K562 (cell line): ENCODE data around the gene SLC7A14. TPM values are rescaled to one million over a fixed set of nuclear protein-coding genes. Genes with fewer than 3 reads are reported as not detected.

Experiments
- ATAC-seq: fragments of 200-7000 bp; cut with Tn5 transposase; 3 replicates; pipeline ENCODE4 v1.9.1; 2020; ENCODE audit warnings: moderate library complexity
- BruUV-seq: library from RNA; stranded (reverse); fragments of 400-500 nt; replicated peaks from 2 replicates; lab custom pipeline; 2021; lab: Mats Ljungman, UMichigan
- CTCF ChIA-PET: fragments of 300-600 bp; formaldehyde crosslinking; extraction: SDS; loops from one replicate; lab custom pipeline; 2021; ENCODE audit warnings: low intra/inter-chr PET ratio; lab: Yijun Ruan, JAX
- POLR2A ChIA-PET: fragments of 300-600, 350-650 bp; sonication (Branson Sonifier 250); formaldehyde crosslinking; extraction: SDS; loops from one replicate; lab custom pipeline; 2021; ENCODE audit warnings: antibody characterized with exemption, inconsistent platforms; lab: Yijun Ruan, JAX
- DNase-seq, 4 experiments: peaks; one replicate each; pipeline versions ENCODE4 v3.0.0 to v3.0.0-alpha.2; 2011 to 2018; ENCODE audit warnings: low spot score in 3 of 4, mixed read lengths in 3 of 4; ENCODE audit errors: extremely low read depth in 1 of 4
- FAIRE-seq: peaks from 2 replicates; lab custom pipeline; 2011; peaks lifted over from hg19 to GRCh38; lab: Jason Lieb, UNC
- H2AFZ ChIP-seq: 2 replicates; pipeline ENCODE4 v1.6.0; 2011; ENCODE audit warnings: low read depth, low read length, control low read depth, inconsistent platforms
- H3K27ac ChIP-seq: fragments of 200-600 bp; 3 replicates; pipeline ENCODE4 v1.8.0; 2011; ENCODE audit warnings: low read depth, mild to moderate bottlenecking, control low read depth, inconsistent platforms, low read length, moderate library complexity, mixed read lengths; ENCODE audit errors: extremely low read depth
- H3K27me3 ChIP-seq, 2 experiments: fragments of 300-600 bp in 1 of 2; 2 replicates in 1 of 2; 3 replicates in 1 of 2; pipeline versions ENCODE4 v1.6.0 to v1.8.0; 2011; ENCODE audit warnings: inconsistent platforms in 2 of 2, low read length in 2 of 2, mild to moderate bottlenecking in 1 of 2, mixed read lengths in 1 of 2, moderate library complexity in 1 of 2; ENCODE audit not compliant: control insufficient read depth in 2 of 2, insufficient read depth in 2 of 2
- H3K36me3 ChIP-seq: fragments of 300-600 bp; 3 replicates; pipeline ENCODE4 v1.8.0; 2011; ENCODE audit warnings: mild to moderate bottlenecking, low read length, inconsistent platforms; ENCODE audit not compliant: control insufficient read depth, insufficient read depth
- H3K4me1 ChIP-seq, 2 experiments: fragments of 200-600 bp in 1 of 2; replicated peaks in 1 of 2; 2 replicates in 1 of 2; 3 replicates in 1 of 2; pipeline versions ENCODE4 v1.5.1 to v1.8.0; 2011; ENCODE audit warnings: inconsistent platforms in 2 of 2, low read length in 2 of 2, mild to moderate bottlenecking in 1 of 2, mixed read lengths in 1 of 2, moderate library complexity in 1 of 2; ENCODE audit not compliant: control insufficient read depth in 2 of 2, insufficient read depth in 2 of 2
- H3K4me2 ChIP-seq: 2 replicates; pipeline ENCODE4 v1.6.1; 2011; ENCODE audit warnings: low read length, control low read depth, inconsistent platforms, mixed read lengths; ENCODE audit not compliant: insufficient read depth
- H3K4me3 ChIP-seq: fragments of 200-600 bp; sonication (generic), shearing (Covaris generic); 2 replicates; pipeline ENCODE4 v1.5.1; 2016; ENCODE audit warnings: control low read depth, inconsistent platforms
- H3K79me2 ChIP-seq: fragments of 200-600 bp; 3 replicates; pipeline ENCODE4 v1.8.0; 2011; ENCODE audit warnings: low read length, inconsistent platforms; ENCODE audit not compliant: control insufficient read depth, insufficient read depth
- H3K9ac ChIP-seq, 2 experiments: 2 replicates each; pipeline versions ENCODE4 v1.6.0 to v1.6.1; 2011; ENCODE audit warnings: low read depth in 2 of 2, low read length in 2 of 2, control low read depth in 1 of 2, inconsistent platforms in 1 of 2, mild to moderate bottlenecking in 1 of 2, mixed read lengths in 1 of 2; ENCODE audit not compliant: insufficient read depth in 1 of 2
- H3K9me1 ChIP-seq: one replicate; pipeline ENCODE4 v1.6.0; 2011; ENCODE audit warnings: inconsistent platforms, mild to moderate bottlenecking, low read length, moderate library complexity; ENCODE audit not compliant: control insufficient read depth, insufficient read depth
- H3K9me3 ChIP-seq: replicated peaks from 2 replicates; pipeline ENCODE4 v1.5.1; 2011; ENCODE audit warnings: low read depth, low read length, inconsistent platforms; ENCODE audit not compliant: control insufficient read depth, insufficient read depth
- H4K20me1 ChIP-seq: replicated peaks from 2 replicates; pipeline ENCODE4 v1.6.1; 2011; ENCODE audit warnings: low read length, inconsistent platforms, mixed read lengths; ENCODE audit not compliant: control insufficient read depth, insufficient read depth
- GABPA ChIP-seq: fragments of 200-800 bp; sonication (Bioruptor generic); conservative IDR thresholded peaks from 2 replicates; pipeline ENCODE4 v1.6.1; 2016; ENCODE audit warnings: low read depth, missing genetic modification characterization, missing compliant biosample characterization
- GTF3C2 ChIP-seq: IDR thresholded peaks from 3 replicates; pipeline ENCODE4 v1.6.1; 2011; ENCODE audit warnings: borderline replicate concordance, mild to moderate bottlenecking, moderate library complexity; ENCODE audit not compliant: insufficient read length; ENCODE audit errors: extremely low read depth
- SMAD4 ChIP-seq: fragments of 250-450 bp; sonication (Bioruptor Pico); conservative IDR thresholded peaks from 2 replicates; pipeline ENCODE4 v1.8.0; 2021; ENCODE audit warnings: inconsistent platforms, mild to moderate bottlenecking, moderate library complexity
- TAL1 ChIP-seq: fragments of 450-650 bp; IDR thresholded peaks from 2 replicates; pipeline ENCODE4 v1.6.1; 2016; ENCODE audit warnings: mild to moderate bottlenecking
- ZNF3 ChIP-seq: fragments of 250-450 bp; sonication (Bioruptor Pico); IDR thresholded peaks from 2 replicates; pipeline ENCODE4 v1.5.0; 2021; ENCODE audit warnings: mild to moderate bottlenecking, moderate library complexity
- ZNF75A ChIP-seq: fragments of 450-650 bp; formaldehyde crosslinking; IDR thresholded peaks from 2 replicates; pipeline ENCODE4 v1.4.0; 2020; ENCODE audit warnings: mild to moderate bottlenecking
- WGBS: fragments of 100-300 bp; shearing (Covaris generic); methylation state at CpG from one replicate; pipeline ENCODE4 v1.1.6; 2016; ENCODE audit warnings: low coverage, mixed read lengths; ENCODE audit not compliant: insufficient coverage; ENCODE audit errors: missing lambda C conversion rate; 5-methylcytosine and 5-hydroxymethylcytosine counted together
- in situ Hi-C: fragments of 300-500 bp; cut with MboI; formaldehyde crosslinking; loops from 4 replicates; pipeline ENCODE4 v1.15.0; 2018; ENCODE audit warnings: inconsistent platforms, mixed read lengths
- intact Hi-C: fragments of 100-400 bp; cut with micrococcal nuclease; formaldehyde crosslinking; loops from 2 replicates; pipeline ENCODE4 v1.14.2; 2022
- polyA plus RNA-seq, 8 experiments: library from polyadenylated mRNA; depleted of rRNA in 4 of 8; stranded (reverse) in 5 of 8; unstranded in 3 of 8; fragments of >200 nt; fragmentation: Nextera tagmentation in 2 of 8; fragmentation: Illumina TruSeq in 1 of 8; extraction: Ambion mirVana in 2 of 8; extraction: Trizol in 1 of 8; gene quantifications; 2 replicates each; pipeline versions ENCODE4 v1.2.1 to v1.2.3, GENCODE V29; 2011 to 2014; ENCODE audit warnings: inconsistent platforms in 1 of 8, missing spikeins in 1 of 8
- total RNA-seq, 7 experiments: library from RNA; depleted of rRNA in 6 of 7; stranded (reverse); fragments of >200 nt in 6 of 7; fragmentation: Illumina TruSeq in 2 of 7; extraction: Trizol in 2 of 7; gene quantifications; 2 replicates each; pipeline versions ENCODE4 v1.2.1 to v1.2.3, GENCODE V29; 2011 to 2021; ENCODE audit warnings: low replicate concordance in 1 of 7
- TF ChIP-seq, protein P1 (sequence below): fragments of 250-450 bp; sonication (Bioruptor Pico); IDR thresholded peaks from 2 replicates; pipeline ENCODE4 v1.4.0; 2020

The SLC7A14 gene
- total and polyA plus RNA-seq, 9 of the 15 experiments (the other 6 are each of a cell fraction or from before 2014, with no cell fraction given), result not detected

DNA sequence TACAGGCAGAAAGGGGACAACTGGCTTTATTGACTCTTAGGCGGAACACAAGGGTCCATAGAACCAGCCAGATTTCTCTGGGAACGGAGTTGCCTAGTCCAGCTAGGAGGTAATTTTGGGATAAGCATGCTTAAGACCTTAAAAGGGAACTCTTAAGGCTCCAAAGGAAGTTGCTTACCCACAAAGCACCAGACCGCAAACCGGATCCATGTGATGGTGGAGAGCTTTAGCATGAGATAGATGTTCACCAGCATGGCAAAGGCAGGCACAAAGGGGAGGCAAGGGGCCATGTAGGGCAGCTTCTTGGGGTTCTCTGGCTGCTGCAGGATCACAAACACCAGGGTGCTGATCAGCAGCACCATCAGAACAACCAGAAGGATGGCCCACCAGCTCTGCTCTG lies 105.8 kb downstream of the SLC7A14 start:
- no peak for ATAC-seq
- H3K79me2 ChIP-seq, result no peaks in the 10 kb centered on the region
- peaks cover 5 to 23% of the 10 kb centered on the region in 2 experiments; a peak in 3 of 5 replicates for H3K27me3 ChIP-seq
- no peak overlapping the region for H3K9ac ChIP-seq
- H3K4me1 ChIP-seq, result no peaks in the 10 kb centered on the region; a peak in 1 of 5 replicates
- intact Hi-C loops (no loop called here), in situ Hi-C loops (no loop called here)
- no peak overlapping the region for H2AFZ ChIP-seq
- 20% methylated on average over 4 of the region's 4 CpGs for WGBS
- no peaks in the 10 kb centered on the region for H3K9me3 ChIP-seq
- H3K4me2 ChIP-seq, result no peak overlapping the region
- ChIA-PET CTCF (no interaction called here), POLR2A (interaction anchor here (0.6 kb wide), 1 partner anchor 153 kb away, joined by 3 read pairs; no protein-coding TSS in a partner anchor)
- BruUV-seq, result no TSS peak
- no peaks in the 10 kb centered on the region for H3K36me3 ChIP-seq
- no peak for DNase-seq
- no peak for TF ChIP-seq TAL1
- TF ChIP-seq GABPA (tag), result peak; percentile 51
- H3K4me3 ChIP-seq, result no peak overlapping the region
- no peak for FAIRE-seq
- no peak overlapping the region for H3K27ac ChIP-seq
- no peaks in the 10 kb centered on the region for H3K9me1 ChIP-seq
- no peaks in the 10 kb centered on the region for H4K20me1 ChIP-seq

- BruUV-seq, result no TSS peak
- CTCF ChIA-PET, result no interaction called here
Measured at GRCh38 chr3:170477395-170477794, 108.5 kb downstream of the SLC7A14 start.

More at GRCh38 chr3:170477395-170477794, 108.5 kb downstream of the SLC7A14 start:
- WGBS, result 0% methylated on average over 2 of the region's 2 CpGs
- no peaks in the 10 kb centered on the region for H3K36me3 ChIP-seq
- H2AFZ ChIP-seq, result no peak overlapping the region
- POLR2A ChIA-PET, result interaction anchor here (0.7 to 1.2 kb wide), 2 partner anchors 13 to 389 kb away, joined by 3 read pairs; no protein-coding TSS in a partner anchor
- H3K79me2 ChIP-seq, result no peaks in the 10 kb centered on the region
- H3K9ac ChIP-seq, result no peak overlapping the region
- ATAC-seq (no peak), DNase-seq (no peak)
- H3K9me3 ChIP-seq, result no peaks in the 10 kb centered on the region
- H3K4me3 ChIP-seq, result no peak overlapping the region
- H3K9me1 ChIP-seq, result no peaks in the 10 kb centered on the region
- H3K4me1 ChIP-seq, result no peaks in the 10 kb centered on the region
- H3K4me2 ChIP-seq, result no peak overlapping the region
- H4K20me1 ChIP-seq, result no peaks in the 10 kb centered on the region
- intact Hi-C loops, result no loop called here
- H3K27me3 ChIP-seq, result peaks cover 14 to 28% of the 10 kb centered on the region in 2 experiments; a peak in 4 of 5 replicates
- in situ Hi-C loops, result no loop called here
- no peak overlapping the region for H3K27ac ChIP-seq
- TF ChIP-seq ZNF75A (CRISPR knock-in tag) (no peak), ZNF3 (no peak), SMAD4 (CRISPR knock-in tag) (no peak), GTF3C2 (no peak)
- TF ChIP-seq, protein P1, sequence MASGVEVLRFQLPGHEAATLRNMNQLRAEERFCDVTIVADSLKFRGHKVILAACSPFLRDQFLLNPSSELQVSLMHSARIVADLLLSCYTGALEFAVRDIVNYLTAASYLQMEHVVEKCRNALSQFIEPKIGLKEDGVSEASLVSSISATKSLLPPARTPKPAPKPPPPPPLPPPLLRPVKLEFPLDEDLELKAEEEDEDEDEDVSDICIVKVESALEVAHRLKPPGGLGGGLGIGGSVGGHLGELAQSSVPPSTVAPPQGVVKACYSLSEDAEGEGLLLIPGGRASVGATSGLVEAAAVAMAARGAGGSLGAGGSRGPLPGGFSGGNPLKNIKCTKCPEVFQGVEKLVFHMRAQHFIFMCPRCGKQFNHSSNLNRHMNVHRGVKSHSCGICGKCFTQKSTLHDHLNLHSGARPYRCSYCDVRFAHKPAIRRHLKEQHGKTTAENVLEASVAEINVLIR (CRISPR knock-in tag), result no peak
- TF ChIP-seq, all 486 proteins: peak for 0
- FAIRE-seq, result no peak
